NCI-H82 treated with DMSO at 0.1 percent for 48 hours (cell line): ENCODE measurements around the gene PSMD1.
"Not testable (repeated sequence)": the region's sequence is repeated elsewhere in the genome, so short reads cannot be mapped to it uniquely, and the experiment has no call there.

Source experiments
- DNase-seq: peaks from one replicate; lab custom pipeline; 2025; ENCODE audit not compliant: unreplicated experiment; lab: John Stamatoyannopoulos, UW

Gene PSMD1

GRCh38 chr2:231140808-231141207 lies 84.1 kb downstream of the PSMD1 start:
- not testable (repeated sequence) for DNase-seq

- DNase-seq, result no peak
These were observed 88.2 kb downstream of the PSMD1 start for GRCh38 chr2:231144896-231145295.

- DNase-seq, result no peak
These were observed 90.0 kb downstream of the PSMD1 start for GRCh38 chr2:231146665-231147064.

GRCh38 chr2:231152800-231153557 lies 96.3 kb downstream of the PSMD1 start:
- DNase-seq, result no peak

GRCh38 chr2:231159306-231159705 lies 102.6 kb downstream of the PSMD1 start:
- no peak for DNase-seq

- DNase-seq, result no peak
These were observed 104.0 kb downstream of the PSMD1 start for GRCh38 chr2:231160701-231161100.

- DNase-seq, result no peak
These were observed 104.7 kb downstream of the PSMD1 start for GRCh38 chr2:231161252-231161839.

GRCh38 chr2:231161877-231162329 lies 105.2 kb downstream of the PSMD1 start:
- no peak for DNase-seq

- DNase-seq, result no peak
These were observed 106.3 kb downstream of the PSMD1 start for GRCh38 chr2:231163011-231163410.

- no peak for DNase-seq
These were observed 106.9 kb downstream of the PSMD1 start for GRCh38 chr2:231163414-231164095.

- DNase-seq, result no peak
These were observed 111.2 kb downstream of the PSMD1 start for GRCh38 chr2:231167745-231168459.

- no peak for DNase-seq
These were observed 111.9 kb downstream of the PSMD1 start for GRCh38 chr2:231168460-231169139.

GRCh38 chr2:231169488-231169887 lies 112.8 kb downstream of the PSMD1 start:
- DNase-seq, result no peak

- no peak for DNase-seq
These were observed 113.4 kb downstream of the PSMD1 start for GRCh38 chr2:231170055-231170454.

- DNase-seq, result no peak
These were observed 115.4 kb downstream of the PSMD1 start for GRCh38 chr2:231172025-231172424.

- no peak for DNase-seq
These were observed 117.6 kb downstream of the PSMD1 start for GRCh38 chr2:231174211-231174651.

- no peak for DNase-seq
These were observed 119.4 kb downstream of the PSMD1 start for GRCh38 chr2:231176066-231176465.

- DNase-seq, result no peak
These were observed 120.7 kb downstream of the PSMD1 start for GRCh38 chr2:231177156-231178025.

- DNase-seq, result not testable (repeated sequence)
These were observed 122.1 kb downstream of the PSMD1 start for GRCh38 chr2:231178805-231179204.
